LNCaP clone FGC (cell line): Measurements from ENCODE around the gene SSH2.

ENCODE experiments used
- DNase-seq: peaks from one replicate; pipeline ENCODE4 v3.0.0-alpha.2; 2011; ENCODE audit warnings: low read depth
- H3K4me3 ChIP-seq: 2 replicates; pipeline ENCODE4 v1.5.1; 2011; ENCODE audit warnings: mild to moderate bottlenecking, low read depth, low read length, control low read depth
- TF ChIP-seq, protein P1 (sequence below): IDR thresholded peaks from 2 replicates; pipeline ENCODE4 v1.5.1; 2012; ENCODE audit warnings: mild to moderate bottlenecking; ENCODE audit not compliant: control insufficient read depth, insufficient read depth; ENCODE audit errors: extremely low read depth

Gene SSH2

DNA sequence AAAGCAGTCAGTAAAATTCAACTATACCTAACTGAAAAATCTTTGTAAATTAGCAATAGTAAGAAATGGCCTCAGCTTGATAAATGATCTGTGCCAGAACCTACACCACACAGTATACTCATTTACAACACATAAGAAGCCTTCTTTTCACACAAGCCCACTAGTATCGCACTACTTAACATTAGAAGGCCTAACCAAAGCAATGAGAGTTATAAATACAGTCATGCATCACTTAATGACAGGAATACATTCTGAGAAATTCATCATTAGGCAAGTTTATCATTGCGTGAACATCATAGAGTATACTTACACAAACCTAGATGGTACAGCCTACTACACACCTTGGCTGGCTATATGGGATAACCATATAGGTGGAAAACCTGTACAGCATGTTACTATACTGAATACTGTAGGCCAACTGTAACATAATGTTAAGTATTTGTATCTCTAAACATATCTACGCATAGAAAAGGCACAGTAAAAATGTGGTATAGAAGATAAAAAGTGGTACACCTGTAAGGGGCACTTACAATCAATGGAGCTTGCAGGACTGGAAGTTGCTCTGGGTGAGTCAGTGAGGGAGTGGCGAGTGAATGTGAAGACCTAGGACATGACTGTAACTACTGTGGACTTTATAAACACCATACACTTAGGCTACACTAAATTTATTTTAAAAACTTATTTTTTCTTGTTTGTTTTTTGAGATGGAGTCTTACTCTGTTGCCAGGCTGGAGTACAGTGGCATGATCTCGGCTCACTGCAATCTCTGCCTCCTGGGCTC lies 180.8 kb downstream of the SSH2 start:
- TF ChIP-seq, protein P1, sequence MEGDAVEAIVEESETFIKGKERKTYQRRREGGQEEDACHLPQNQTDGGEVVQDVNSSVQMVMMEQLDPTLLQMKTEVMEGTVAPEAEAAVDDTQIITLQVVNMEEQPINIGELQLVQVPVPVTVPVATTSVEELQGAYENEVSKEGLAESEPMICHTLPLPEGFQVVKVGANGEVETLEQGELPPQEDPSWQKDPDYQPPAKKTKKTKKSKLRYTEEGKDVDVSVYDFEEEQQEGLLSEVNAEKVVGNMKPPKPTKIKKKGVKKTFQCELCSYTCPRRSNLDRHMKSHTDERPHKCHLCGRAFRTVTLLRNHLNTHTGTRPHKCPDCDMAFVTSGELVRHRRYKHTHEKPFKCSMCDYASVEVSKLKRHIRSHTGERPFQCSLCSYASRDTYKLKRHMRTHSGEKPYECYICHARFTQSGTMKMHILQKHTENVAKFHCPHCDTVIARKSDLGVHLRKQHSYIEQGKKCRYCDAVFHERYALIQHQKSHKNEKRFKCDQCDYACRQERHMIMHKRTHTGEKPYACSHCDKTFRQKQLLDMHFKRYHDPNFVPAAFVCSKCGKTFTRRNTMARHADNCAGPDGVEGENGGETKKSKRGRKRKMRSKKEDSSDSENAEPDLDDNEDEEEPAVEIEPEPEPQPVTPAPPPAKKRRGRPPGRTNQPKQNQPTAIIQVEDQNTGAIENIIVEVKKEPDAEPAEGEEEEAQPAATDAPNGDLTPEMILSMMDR, result no peak
- no peak overlapping the region for H3K4me3 ChIP-seq
- no peak for DNase-seq

DNA sequence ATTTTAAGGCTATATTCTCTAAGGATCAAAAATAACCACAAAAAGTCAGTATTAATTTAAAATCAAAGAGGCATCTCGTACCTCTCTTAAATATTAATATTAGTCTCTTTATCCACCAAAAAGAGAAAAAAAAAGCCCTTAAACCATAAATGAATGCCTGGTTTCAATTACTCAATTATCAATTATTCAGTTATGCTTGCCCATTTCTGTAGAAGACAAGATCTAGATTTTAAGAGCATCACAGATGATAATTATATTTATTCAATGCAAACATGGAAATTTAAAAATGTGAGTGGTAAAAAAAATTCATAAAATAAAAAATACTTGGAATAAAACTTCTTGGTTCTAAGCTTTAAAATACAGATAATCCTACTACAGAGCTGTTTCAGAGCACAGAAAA lies 181.6 kb downstream of the SSH2 start:
- no peak for DNase-seq
- H3K4me3 ChIP-seq, result no peak overlapping the region
- TF ChIP-seq, protein P1, result no peak

DNA sequence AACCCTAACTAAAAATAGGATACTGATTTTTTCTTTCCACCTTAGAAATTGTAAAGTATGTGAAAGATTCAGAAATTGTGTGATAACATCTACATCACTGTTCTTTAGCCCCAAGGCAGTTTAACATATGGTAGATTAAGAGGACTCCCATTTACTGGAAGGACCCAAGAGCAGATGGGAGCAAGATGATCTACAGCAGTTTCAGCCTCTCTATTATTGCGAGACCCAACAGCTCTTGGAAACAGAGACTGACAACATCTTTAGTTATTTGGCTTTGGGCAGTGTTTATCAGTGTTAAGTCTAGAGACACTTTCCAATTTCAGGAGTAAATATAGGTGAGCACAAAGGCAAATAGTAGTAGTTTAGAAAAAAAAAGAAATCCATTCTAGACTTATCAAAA lies 182.4 kb downstream of the SSH2 start:
- H3K4me3 ChIP-seq, result no peak overlapping the region
- DNase-seq, result no peak

DNA sequence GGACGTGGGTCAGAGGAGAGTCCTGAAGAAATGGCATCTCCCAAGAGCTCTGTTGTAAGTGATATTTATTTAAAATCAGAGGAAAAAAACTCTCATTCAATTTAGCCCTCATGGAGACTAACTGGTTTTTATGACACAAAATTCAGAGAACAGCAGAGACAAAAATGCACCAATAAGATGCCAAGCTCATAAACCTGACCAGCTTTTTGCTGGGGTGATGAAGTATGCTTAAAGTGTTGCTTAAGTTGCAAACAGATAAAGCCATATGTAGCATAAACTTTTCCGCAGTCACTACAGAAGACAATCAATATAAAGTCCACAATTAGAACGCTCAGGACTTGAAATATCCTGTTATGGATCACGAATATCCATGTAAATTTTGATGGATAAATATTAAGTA lies 183.4 kb downstream of the SSH2 start:
- TF ChIP-seq, protein P1, result no peak
- H3K4me3 ChIP-seq, result no peak overlapping the region
- no peak for DNase-seq

More for the DNA sequence above, 182.4 kb downstream of the SSH2 start:
- TF ChIP-seq, protein P1, result no peak

DNA sequence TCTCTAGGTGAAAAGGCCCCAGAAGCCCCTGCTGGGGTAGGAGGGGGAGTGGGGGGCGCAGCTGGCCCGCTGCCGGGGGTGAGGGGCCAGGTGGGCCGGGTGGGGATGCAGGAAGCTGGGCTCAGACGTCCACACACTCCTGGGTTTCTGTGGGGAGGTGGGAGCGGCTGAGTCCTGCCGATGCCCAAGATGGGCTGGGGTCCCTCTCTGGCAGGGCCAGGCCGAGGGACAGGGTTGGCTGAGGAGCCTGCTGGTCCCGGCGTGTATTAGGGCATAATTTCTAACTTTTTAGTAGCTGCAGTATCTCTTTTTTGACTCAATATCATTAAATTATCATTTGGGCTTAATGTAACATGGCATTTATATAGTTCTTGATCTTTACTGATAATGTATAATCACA lies 185.9 kb downstream of the SSH2 start:
- DNase-seq, result no peak
- TF ChIP-seq, protein P1, result no peak

DNA sequence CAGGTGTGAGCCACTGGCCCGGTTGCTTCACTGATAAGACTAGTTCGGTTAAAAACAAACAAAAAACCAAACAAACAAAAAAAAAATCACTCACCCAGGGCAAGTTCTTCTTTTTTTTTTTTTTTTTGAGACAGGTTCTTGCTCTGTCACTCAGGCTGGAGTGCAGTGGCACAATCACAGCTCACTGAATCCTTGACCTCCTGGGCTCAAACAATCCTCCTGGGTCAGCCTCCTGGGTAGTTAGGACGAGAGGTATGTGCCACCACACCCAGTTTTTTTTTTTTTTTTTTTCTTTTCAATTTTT lies 187.9 kb downstream of the SSH2 start:
- no peak overlapping the region for H3K4me3 ChIP-seq
- DNase-seq, result no peak
- TF ChIP-seq, protein P1, result no peak

More for the DNA sequence above, 185.9 kb downstream of the SSH2 start:
- no peak overlapping the region for H3K4me3 ChIP-seq

DNA sequence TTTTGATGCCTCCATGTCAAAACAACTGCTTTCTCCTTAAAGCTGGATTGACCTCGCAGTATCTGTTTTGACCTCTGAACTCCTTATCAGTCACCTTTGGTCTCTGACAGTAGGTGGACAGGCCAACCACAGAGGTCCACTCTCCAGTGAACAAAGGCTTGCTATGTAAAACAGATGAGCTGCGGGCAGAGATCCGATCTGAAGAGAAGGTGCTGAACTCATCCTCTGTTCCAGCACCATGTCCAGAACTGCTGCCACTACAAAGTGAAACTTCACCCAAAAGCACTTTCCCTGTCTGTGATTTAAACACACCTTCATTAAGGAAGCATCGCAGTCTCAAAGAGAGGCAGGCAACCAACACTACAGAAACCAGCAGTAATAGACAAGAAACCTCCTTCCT lies 190.0 kb downstream of the SSH2 start:
- no peak for DNase-seq
- TF ChIP-seq, protein P1, result no peak
- H3K4me3 ChIP-seq, result no peak overlapping the region
